Renal cortical epithelial cell (primary cell): ENCODE data around the gene ZNF791. TPM values are rescaled to one million over a fixed set of nuclear protein-coding genes. Genes with fewer than 3 reads are reported as not detected.

Experiments
- DNase-seq: peaks from one replicate; pipeline ENCODE4 v3.0.0-alpha.2; 2011; ENCODE audit warnings: low read depth
- total RNA-seq: library from RNA; depleted of rRNA; stranded (reverse); fragments of >200 nt; gene quantifications from 2 replicates; pipeline ENCODE4 v1.2.3, GENCODE V29; 2014

Gene ZNF791
- total RNA-seq, 1 donor from 2014 or later: 21.0 TPM

- no peak for DNase-seq
Observed at GRCh38 chr19:12667731-12668302, 57.1 kb downstream of the ZNF791 start.

- no peak for DNase-seq
Observed at GRCh38 chr19:12668346-12668745, 57.6 kb downstream of the ZNF791 start.

- DNase-seq: peak; percentile 37
Observed at GRCh38 chr19:12668932-12669269, 58.2 kb downstream of the ZNF791 start.

GRCh38 chr19:12669270-12670158 lies 58.8 kb downstream of the ZNF791 start:
- DNase-seq: peak; percentile 73

- no peak for DNase-seq
Observed at GRCh38 chr19:12670159-12670928, 59.6 kb downstream of the ZNF791 start.

GRCh38 chr19:12672744-12673143 lies 62.0 kb downstream of the ZNF791 start:
- no peak for DNase-seq

GRCh38 chr19:12675399-12675798 lies 64.7 kb downstream of the ZNF791 start:
- DNase-seq: no peak

- no peak for DNase-seq
Observed at GRCh38 chr19:12675940-12676339, 65.2 kb downstream of the ZNF791 start.

GRCh38 chr19:12676384-12676792 lies 65.7 kb downstream of the ZNF791 start:
- peak; percentile 61 for DNase-seq

GRCh38 chr19:12676928-12677327 lies 66.2 kb downstream of the ZNF791 start:
- no peak for DNase-seq

GRCh38 chr19:12678039-12678438 lies 67.3 kb downstream of the ZNF791 start:
- DNase-seq: peak; percentile 22

GRCh38 chr19:12680034-12680433 lies 69.3 kb downstream of the ZNF791 start:
- no peak for DNase-seq

GRCh38 chr19:12681074-12681987 lies 70.6 kb downstream of the ZNF791 start, which contains the start of gene DHPS:
Gene DHPS (minus strand): TSS chr19:12681880. CDS start chr19:12681766, 114 bp downstream.
- peak; percentile 97 for DNase-seq

Other genes starting within 250 kb of the ZNF791 start
- 4.2 and 8.8 TPM in 2 replicates for gene ZNF442, start 245.2 kb upstream of the ZNF791 start, total RNA-seq
- gene ZNF799, start 209.6 kb upstream of the ZNF791 start, total RNA-seq: 11.7 and 12.3 TPM in 2 replicates
- 10.8 and 12.7 TPM in 2 replicates for gene ZNF443, start 169.9 kb upstream of the ZNF791 start, total RNA-seq
- gene ZNF709, start 126.1 kb upstream of the ZNF791 start, total RNA-seq: 5.2 and 8.1 TPM in 2 replicates
- gene ZNF564, start 59.4 kb upstream of the ZNF791 start, total RNA-seq: 8.3 and 19.9 TPM in 2 replicates
- 10.2 and 19.6 TPM in 2 replicates for gene ZNF490, start 107 bp upstream of the ZNF791 start, total RNA-seq
- gene MAN2B1, start 55.8 kb downstream of the ZNF791 start, total RNA-seq: 72.1 and 92.0 TPM in 2 replicates
- 7.8 and 10.3 TPM in 2 replicates for gene WDR83, start 55.9 kb downstream of the ZNF791 start, total RNA-seq
- 42.8 and 49.1 TPM in 2 replicates for gene DHPS, start 71.0 kb downstream of the ZNF791 start, total RNA-seq
- gene GNG14, start 77.1 kb downstream of the ZNF791 start, total RNA-seq: not detected in 2 replicates
- gene FBXW9, start 85.7 kb downstream of the ZNF791 start, total RNA-seq: 10.4 and 13.1 TPM in 2 replicates
- gene TNPO2, start 113.0 kb downstream of the ZNF791 start, total RNA-seq: 17.0 and 67.3 TPM in 2 replicates
- 78.3 and 103 TPM in 2 replicates for gene TRIR, start 123.8 kb downstream of the ZNF791 start, total RNA-seq
- gene GET3, start 126.6 kb downstream of the ZNF791 start, total RNA-seq: 74.4 and 121 TPM in 2 replicates
- not detected in 2 replicates for gene BEST2, start 140.9 kb downstream of the ZNF791 start, total RNA-seq
- 19.6 and 30.8 TPM in 2 replicates for gene HOOK2, start 164.6 kb downstream of the ZNF791 start, total RNA-seq
- gene JUNB, start 180.6 kb downstream of the ZNF791 start, total RNA-seq: 120 and 130 TPM in 2 replicates
- 215 and 236 TPM in 2 replicates for gene PRDX2, start 190.9 kb downstream of the ZNF791 start, total RNA-seq
- not detected in 2 replicates for gene THSD8, start 191.1 kb downstream of the ZNF791 start, total RNA-seq
- 7.7 and 19.6 TPM in 2 replicates for gene RNASEH2A, start 195.7 kb downstream of the ZNF791 start, total RNA-seq
- gene RTBDN, start 223.7 kb downstream of the ZNF791 start, total RNA-seq: not detected in 2 replicates
- 0.20 and 0.52 TPM in 2 replicates for gene MAST1, start 227.6 kb downstream of the ZNF791 start, total RNA-seq